Mammary epithelial cell (primary cell): ENCODE data around the gene FER.

Experiments
- CTCF ChIP-seq, 2 donors: IDR thresholded peaks in 1 of 2; conservative IDR thresholded peaks in 1 of 2; 2 replicates each; pipeline ENCODE4 v1.5.1; 2011 to 2012; ENCODE audit warnings: inconsistent platforms in 2 of 2, low read length in 2 of 2, mild to moderate bottlenecking in 2 of 2, control low read depth in 1 of 2, low read depth in 1 of 2; ENCODE audit not compliant: insufficient read depth in 1 of 2; ENCODE audit errors: extremely low read depth in 1 of 2
- EZH2 ChIP-seq: IDR thresholded peaks from 2 replicates; pipeline ENCODE4 v1.6.1; 2012; ENCODE audit warnings: low read length, inconsistent platforms, borderline replicate concordance

DNA sequence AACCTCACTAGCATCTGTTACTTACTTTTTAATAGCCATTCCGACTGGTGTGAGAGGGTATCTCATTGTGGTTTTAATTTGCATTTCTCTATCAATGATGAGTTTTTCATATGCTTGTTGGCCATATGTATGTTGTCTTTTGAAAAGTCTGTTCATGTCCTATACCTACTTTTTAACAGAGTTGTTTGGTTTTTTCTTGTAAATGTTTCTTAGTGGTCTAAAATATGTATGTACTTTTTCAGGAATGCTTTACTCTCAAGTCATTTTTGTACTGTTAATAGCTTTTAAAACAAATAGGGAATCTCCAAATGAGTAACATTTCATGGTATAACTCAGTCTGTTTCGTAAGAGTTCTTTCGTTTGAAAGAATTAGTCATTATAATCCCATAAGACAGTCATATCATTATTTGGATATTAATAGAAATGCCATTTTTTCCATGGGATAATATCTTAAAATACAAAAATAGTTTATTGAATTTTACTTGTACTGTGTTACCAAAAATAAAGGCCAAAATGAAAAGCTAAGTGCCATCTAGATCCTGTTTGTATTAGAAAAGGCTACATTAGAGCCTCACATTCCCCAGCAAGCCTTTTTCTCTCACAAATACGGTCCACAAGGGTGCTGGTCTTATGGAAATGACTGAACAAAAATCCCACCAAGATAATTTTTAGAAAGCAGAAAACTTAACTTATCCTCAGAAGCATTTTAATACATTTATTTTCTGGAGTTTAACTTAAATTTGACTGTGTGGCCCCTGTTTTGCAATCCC lies 414.4 kb downstream of the FER start:
- no peak for TF ChIP-seq CTCF (conservative IDR thresholded peaks at IDR 0.05 in 1 of 2, IDR thresholded peaks at IDR 0.05 in 1 of 2; ENCODE audit: extremely low read depth in 1 of 2, insufficient read depth in 1 of 2, low read depth in 1 of 2, low read length in 2 of 2)
- TF ChIP-seq EZH2, result no peak
